Measurements from ENCODE around the gene PEAK1. TPM values are rescaled to one million over a fixed set of nuclear protein-coding genes. Genes with fewer than 3 reads are reported as not detected.

PEAK1 gene
- total RNA-seq, 4 donors from 2014 or later, result 91.8 to 170 (median 123) TPM

- Histone ChIP-seq H3K27ac (replicated peaks in 1 of 4) (no peak overlapping the region), H3K4me1 (peaks cover 0 to 5% (median 0%) of the 10 kb centered on the region in 4 donors), H3K4me3 (no peak overlapping the region), H3K36me3 (peaks cover 4 to 21% (median 15%) of the 10 kb centered on the region in 4 donors), H3K9me3 (peaks cover 0 to 14% (median 7%) of the 10 kb centered on the region in 4 donors), H3K27me3 (no peaks in the 10 kb centered on the region)
- intact Hi-C loops (cut with DNase I), result no loop called here
- no peak for DNase-seq (ENCODE audit: extremely low spot score)
- no peak for TF ChIP-seq CTCF (IDR thresholded peaks at IDR 0.05)
- TF ChIP-seq POLR2A (IDR thresholded peaks at IDR 0.05; ENCODE audit: low read depth), result no peak
- TF ChIP-seq EP300 (IDR thresholded peaks at IDR 0.05), result no peak
- no peak for TF ChIP-seq POLR2AphosphoS5 (IDR thresholded peaks at IDR 0.05)
- 97% methylated on average over 3 of the region's 3 CpGs for WGBS
Measured at GRCh38 chr15:77195586-77195985, 224.3 kb downstream of the PEAK1 start.

- intact Hi-C loops (cut with DNase I), result no loop called here
- peaks cover 2 to 20% (median 15%) of the 10 kb centered on the region in 4 donors for H3K4me1 ChIP-seq
- no peaks in the 10 kb centered on the region for H3K9me3 ChIP-seq
- no peak overlapping the region for H3K4me3 ChIP-seq
- WGBS, result 95% methylated on average over 4 of the region's 4 CpGs
- TF ChIP-seq EP300 (IDR thresholded peaks at IDR 0.05) (no peak), CTCF (IDR thresholded peaks at IDR 0.05) (no peak), POLR2AphosphoS5 (IDR thresholded peaks at IDR 0.05) (no peak), POLR2A (IDR thresholded peaks at IDR 0.05; ENCODE audit: low read depth) (no peak)
- H3K36me3 ChIP-seq, result no peaks in the 10 kb centered on the region
- H3K27me3 ChIP-seq, result no peaks in the 10 kb centered on the region
- no peak for DNase-seq (ENCODE audit: extremely low spot score)
- no peak overlapping the region for H3K27ac ChIP-seq (replicated peaks in 1 of 4)
Measured at GRCh38 chr15:77192451-77192850, 227.5 kb downstream of the PEAK1 start.

GRCh38 chr15:77191230-77191834 lies 228.6 kb downstream of the PEAK1 start:
- no peak for DNase-seq (ENCODE audit: extremely low spot score)
- Histone ChIP-seq H3K36me3 (no peaks in the 10 kb centered on the region), H3K27me3 (no peaks in the 10 kb centered on the region), H3K27ac (replicated peaks in 1 of 4) (no peak overlapping the region), H3K9me3 (no peaks in the 10 kb centered on the region), H3K4me3 (no peak overlapping the region), H3K4me1 (peaks cover 14 to 30% (median 24%) of the 10 kb centered on the region in 4 donors)
- 87% methylated on average over 2 of the region's 2 CpGs for WGBS
- intact Hi-C loops (cut with DNase I), result no loop called here
- TF ChIP-seq EP300 (IDR thresholded peaks at IDR 0.05) (no peak), POLR2A (IDR thresholded peaks at IDR 0.05; ENCODE audit: low read depth) (no peak), POLR2AphosphoS5 (IDR thresholded peaks at IDR 0.05) (no peak), CTCF (IDR thresholded peaks at IDR 0.05) (no peak)

GRCh38 chr15:77187751-77188464 lies 232.0 kb downstream of the PEAK1 start:
- H3K27ac ChIP-seq (replicated peaks in 1 of 4), result peak overlapping the region; percentile 50 to 70 (median 64)
- TF ChIP-seq POLR2AphosphoS5 (IDR thresholded peaks at IDR 0.05) (peak; percentile 45 to 62), CTCF (IDR thresholded peaks at IDR 0.05) (no peak)
- H3K4me3 ChIP-seq, result no peak overlapping the region
- H3K36me3 ChIP-seq, result no peaks in the 10 kb centered on the region
- WGBS, result 56% methylated on average over 4 of the region's 4 CpGs
- intact Hi-C loops (cut with DNase I), result loop anchor here (2.0 kb wide), 1 partner anchor 311 kb away; no protein-coding TSS in a partner anchor
- peaks cover 14 to 30% (median 24%) of the 10 kb centered on the region in 4 donors for H3K4me1 ChIP-seq
- H3K9me3 ChIP-seq, result no peaks in the 10 kb centered on the region
- H3K27me3 ChIP-seq, result no peaks in the 10 kb centered on the region
- no peak for DNase-seq (ENCODE audit: extremely low spot score)
